SKM-1 treated with dmso at 0.1 percent for 144 hours (cell line): ENCODE results near the gene LAMC1.

ENCODE experiments used
- DNase-seq: peaks from one replicate; lab custom pipeline; 2025; ENCODE audit not compliant: unreplicated experiment; lab: John Stamatoyannopoulos, UW

The LAMC1 gene

DNA sequence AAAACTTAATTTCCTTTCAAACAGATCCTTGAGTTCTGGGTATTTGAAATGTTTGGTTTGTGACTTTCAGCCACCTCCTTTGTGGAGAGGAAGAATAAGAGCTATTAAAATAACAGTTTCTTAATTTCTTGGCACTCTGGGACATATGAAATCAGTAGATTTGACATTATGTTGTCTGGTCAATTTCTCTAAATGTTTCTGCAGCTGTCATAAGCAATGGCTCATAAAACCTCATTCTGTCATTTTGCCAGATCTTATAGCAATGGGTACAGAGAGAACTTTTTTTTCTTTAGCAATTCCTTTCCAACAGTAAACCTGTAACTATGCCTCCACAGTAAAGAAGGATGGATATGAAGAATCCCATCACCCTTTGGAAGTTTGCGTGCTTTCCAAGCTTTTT, 52.6 kb downstream of the LAMC1 start:
- DNase-seq: no peak

DNA sequence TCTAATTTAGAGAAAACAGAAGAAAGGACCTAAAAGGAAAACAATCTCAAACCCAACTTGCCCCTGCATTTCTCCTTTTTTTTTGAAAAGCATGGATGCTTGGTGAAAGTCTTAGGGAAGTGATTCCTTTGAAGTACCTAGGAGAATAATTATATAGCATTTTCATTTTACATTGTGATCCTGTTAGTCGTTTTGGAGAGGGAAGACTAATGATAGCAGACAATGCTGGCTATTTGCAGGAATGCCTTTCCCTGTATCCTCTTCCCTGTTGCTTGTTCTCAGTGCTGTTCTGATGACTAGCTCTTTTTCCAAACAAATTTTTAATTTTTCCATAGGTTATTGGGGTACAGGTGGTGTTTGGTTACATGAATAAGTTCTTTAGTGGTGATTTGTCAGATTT, 53.9 kb downstream of the LAMC1 start:
- no peak for DNase-seq

GRCh38 chr1:183079712-183080388, 56.6 kb downstream of the LAMC1 start:
- no peak for DNase-seq

- peak; percentile 43 for DNase-seq
Measured at GRCh38 chr1:183080406-183080805, 57.2 kb downstream of the LAMC1 start.

DNA sequence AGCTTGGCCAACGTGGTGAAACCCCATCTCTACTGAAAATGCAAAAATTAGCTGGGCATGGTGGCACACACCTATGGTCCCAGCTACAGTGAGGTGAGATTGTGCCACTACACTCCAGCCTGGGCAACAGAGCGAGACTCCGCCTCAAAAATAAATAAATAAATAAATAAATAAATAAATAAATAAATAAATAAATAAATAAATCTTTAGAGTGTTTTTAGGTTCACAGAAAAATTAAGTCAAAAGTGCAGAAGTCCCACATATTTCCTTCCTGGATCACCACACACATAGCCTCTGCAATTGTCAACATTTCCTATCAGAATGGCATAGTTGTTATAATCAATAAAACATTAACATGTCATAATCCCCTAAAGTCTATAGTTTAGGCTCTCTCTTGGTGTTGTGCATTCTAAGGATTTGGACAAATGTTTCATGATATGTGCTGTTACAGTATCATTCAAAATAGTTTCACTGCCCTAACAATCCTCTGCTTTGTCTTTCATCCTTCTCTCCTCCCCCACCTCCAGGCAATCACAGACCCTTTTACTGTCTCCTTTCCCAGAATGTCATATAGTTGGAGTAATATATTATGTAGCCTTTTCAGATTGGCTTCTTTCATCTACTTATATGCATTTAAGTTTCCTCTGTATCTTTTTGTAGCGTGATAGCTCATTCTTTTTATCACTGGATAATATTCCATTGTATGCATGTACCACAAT, 58.3 kb downstream of the LAMC1 start:
- DNase-seq: no peak

- DNase-seq: no peak
Measured at GRCh38 chr1:183082650-183083049, 59.4 kb downstream of the LAMC1 start.

GRCh38 chr1:183087001-183087400, 63.8 kb downstream of the LAMC1 start:
- DNase-seq: no peak

DNA sequence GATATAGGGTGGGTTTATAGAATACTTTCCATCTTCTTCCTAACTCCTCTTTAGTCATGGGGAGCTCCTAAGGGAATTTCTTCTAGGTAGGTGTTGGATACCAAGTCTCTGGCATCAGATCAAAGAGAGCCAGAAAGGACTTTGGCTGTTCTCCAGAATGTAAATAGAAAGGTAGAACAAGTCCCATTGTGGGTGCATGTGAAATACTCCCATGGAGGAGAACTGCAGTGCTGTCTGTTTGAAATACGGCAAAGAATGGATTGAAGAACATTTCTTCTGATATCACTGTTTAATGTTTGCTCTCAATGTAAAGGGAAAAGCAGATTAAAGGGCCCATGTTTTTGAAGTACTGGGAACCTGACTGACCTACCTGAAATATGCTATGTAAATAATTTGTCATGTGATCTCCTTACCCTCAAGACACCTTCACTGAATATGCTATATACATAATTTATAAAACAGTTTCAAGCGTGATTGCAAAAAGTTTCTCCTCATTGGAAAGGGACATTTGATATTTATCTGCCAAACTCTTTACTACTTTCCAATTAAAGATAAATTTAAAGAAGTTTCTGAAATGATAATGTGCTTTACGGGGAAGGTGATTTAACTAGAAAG, 65.9 kb downstream of the LAMC1 start:
- DNase-seq: no peak

DNA sequence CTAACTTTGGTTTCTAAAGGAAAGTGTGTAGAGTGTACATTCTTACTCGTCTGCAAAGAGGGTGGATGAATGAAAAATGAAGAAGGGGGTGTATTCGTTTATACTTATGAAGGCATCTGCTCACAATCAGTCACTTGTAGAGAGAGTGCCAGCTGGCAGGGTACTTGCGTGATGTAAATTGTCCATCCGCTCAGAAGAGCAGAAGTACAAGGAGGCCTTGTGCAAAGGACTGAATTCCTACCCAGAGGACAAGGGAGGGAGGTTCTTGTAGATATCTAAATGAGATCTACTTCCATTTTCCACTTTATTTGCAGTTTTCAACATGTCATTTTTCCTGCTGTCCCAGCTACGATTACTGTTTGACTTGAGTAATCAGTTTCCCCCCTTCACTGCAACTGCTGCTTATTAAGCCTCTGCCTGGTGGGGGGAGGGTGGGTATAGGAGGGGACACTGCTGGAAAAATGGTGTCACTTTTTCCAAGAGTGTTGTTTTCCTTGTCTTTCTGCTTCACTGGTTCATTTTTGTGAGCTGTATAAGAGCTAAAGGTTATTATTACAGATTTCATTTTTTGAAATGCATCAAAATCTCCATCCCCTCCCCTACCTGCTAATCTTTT, 67.3 kb downstream of the LAMC1 start:
- no peak for DNase-seq

GRCh38 chr1:183091181-183091580, 68.0 kb downstream of the LAMC1 start:
- DNase-seq: no peak

GRCh38 chr1:183092350-183092749, 69.1 kb downstream of the LAMC1 start:
- DNase-seq: no peak

- no peak for DNase-seq
Measured at GRCh38 chr1:183093066-183093668, 69.9 kb downstream of the LAMC1 start.

GRCh38 chr1:183093786-183094298, 70.6 kb downstream of the LAMC1 start:
- no peak for DNase-seq

DNA sequence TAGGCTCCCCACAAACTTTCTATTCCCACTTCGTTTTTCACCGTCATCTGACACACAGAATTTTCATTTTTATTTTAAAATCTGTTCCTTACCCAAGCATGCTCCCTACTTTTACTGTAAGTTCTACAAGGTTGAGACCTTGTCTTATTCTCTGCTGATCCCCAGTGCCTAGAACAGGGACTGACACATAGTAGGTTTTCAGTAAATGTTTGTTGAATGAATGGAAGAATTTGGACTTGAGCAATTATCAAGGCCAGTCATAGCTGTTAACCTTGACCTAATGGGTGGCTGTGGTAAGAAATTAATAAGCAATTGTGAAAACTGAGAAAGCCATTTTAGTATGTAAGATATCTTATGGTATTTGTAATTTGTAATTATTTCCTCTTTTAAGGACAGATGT, 71.1 kb downstream of the LAMC1 start:
- DNase-seq: no peak

DNA sequence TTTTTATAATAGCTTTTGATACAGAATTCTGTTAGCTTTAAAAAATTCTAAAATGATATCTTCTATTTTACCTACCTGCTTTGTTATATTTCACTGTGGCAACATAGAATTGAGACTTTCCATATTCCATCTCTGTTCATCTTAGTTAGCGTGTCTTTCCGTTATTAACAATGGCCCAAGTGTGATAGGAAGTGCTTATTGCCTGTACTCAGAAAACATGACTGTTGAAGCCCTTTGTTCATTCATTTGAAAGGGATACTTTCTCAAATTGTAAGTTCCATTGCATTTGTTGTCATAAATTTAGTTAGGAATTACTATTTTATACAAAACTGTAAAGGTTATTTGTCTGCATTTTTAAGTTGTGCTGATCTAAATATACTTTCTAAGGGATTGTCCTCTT, 73.1 kb downstream of the LAMC1 start:
- no peak for DNase-seq

DNA sequence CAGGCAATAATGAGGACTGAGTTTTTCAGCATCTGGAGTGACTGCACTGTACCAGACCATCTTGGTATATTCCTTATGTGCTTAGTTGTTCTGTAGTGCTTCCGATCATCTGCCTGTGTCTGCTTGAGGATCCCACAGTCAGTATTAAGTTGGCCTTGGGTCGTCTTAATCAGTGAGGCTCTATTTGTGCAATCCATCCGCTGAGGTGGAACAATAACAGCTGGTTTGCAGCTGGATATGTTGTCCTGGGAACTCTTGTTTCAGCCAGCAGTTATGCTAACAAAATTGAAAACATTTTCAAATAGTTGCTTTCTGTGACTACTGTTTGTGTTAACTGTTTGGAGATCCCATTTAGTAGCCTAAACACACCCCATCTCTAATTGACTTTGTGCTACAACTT, 73.7 kb downstream of the LAMC1 start:
- no peak for DNase-seq

DNA sequence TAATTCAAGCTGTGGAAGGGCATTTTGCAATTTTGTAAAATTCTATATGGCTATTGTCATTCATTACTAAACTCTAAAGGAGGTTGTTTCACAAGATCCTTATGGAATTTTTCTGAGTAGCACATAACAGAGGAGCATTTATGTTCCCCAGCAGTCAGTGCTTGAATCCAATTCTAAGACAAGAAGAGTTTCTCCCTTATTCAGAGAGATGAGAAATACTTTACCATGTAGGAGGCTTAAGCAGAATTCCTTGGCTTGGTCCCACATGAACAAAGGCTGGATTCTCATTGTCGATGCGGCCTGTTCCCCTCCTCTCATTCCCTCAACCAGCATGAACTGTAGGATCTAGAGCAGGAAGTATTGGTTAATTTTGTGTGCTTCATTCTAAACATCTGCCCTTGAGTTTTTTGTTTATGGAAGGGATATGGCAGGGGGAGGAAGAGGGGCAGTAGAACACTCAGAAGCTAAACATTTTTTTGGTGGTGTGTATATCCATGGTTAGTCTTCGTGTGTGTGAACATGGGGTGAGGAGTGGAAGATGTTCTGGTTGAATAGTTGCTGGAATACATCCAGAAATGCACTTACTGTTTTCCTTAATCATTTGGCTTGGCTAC, 74.3 kb downstream of the LAMC1 start:
- no peak for DNase-seq

- DNase-seq: no peak
Measured at GRCh38 chr1:183098317-183098716, 75.1 kb downstream of the LAMC1 start.

DNA sequence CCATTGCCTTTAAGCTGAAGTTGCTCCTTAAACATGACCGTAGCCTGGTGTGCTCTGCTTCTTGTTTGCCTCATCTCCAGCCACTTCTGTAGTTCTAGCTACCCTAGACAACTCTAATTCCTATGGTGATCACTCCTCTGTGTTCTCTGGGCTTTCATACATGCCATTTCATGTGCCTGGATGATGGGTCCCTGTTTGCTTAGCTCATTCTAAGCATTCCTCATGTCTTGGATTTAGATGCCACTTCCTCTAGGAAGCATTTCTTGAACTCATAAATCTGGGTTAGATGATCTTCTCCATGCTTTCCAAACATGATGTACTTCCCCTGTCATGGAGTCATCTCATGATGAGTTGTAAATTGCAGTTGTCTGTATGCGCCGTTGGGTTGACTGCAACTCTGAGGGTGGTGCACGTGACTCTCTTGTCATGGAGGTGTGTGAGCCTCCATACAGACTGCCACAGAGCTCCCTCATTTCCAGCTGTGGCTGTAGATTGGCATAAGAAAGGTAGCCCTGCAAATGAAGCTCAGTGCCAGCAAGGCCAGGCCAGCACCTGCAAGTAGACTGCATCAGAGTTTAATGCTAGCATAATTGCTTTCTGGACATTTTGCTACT, 77.2 kb downstream of the LAMC1 start:
- no peak for DNase-seq

GRCh38 chr1:183101081-183101480, 77.9 kb downstream of the LAMC1 start:
- DNase-seq: no peak
